OCI-LY3 (cell line): ENCODE data around the gene MAP2K6.

Experiments used
- H2AFZ ChIP-seq: fragments of 200-600, 300-600 bp; shearing (Covaris generic); 2 replicates; pipeline ENCODE4 v1.6.0; 2014; ENCODE audit warnings: antibody characterized with exemption, low read depth, low read length
- H3K27ac ChIP-seq: fragments of 200-600, 300-600 bp; sonication (generic); 2 replicates; pipeline ENCODE4 v1.5.1; 2014; ENCODE audit warnings: mild to moderate bottlenecking, low read length, moderate library complexity, mixed read lengths
- H3K27me3 ChIP-seq: fragments of 200-600, 300-600 bp; sonication (generic); 2 replicates; pipeline ENCODE4 v1.6.1; 2014; ENCODE audit warnings: low read depth, low read length, mixed read lengths
- H3K36me3 ChIP-seq: fragments of 200-600, 300-600 bp; sonication (generic); replicated peaks from 2 replicates; pipeline ENCODE3; 2014; ENCODE audit warnings: low read depth, low read length, mixed read lengths
- H3K4me1 ChIP-seq: fragments of 300-600, 200-600 bp; sonication (generic); 2 replicates; pipeline ENCODE4 v1.6.1; 2014; ENCODE audit warnings: low read length, mixed read lengths
- H3K4me2 ChIP-seq: fragments of 200-600, 300-600 bp; sonication (generic); 2 replicates; pipeline ENCODE4 v1.6.1; 2014; ENCODE audit warnings: low read length, mixed read lengths
- H3K4me3 ChIP-seq: fragments of 300-600, 200-600 bp; sonication (generic); 2 replicates; pipeline ENCODE4 v1.5.1; 2014; ENCODE audit warnings: antibody characterized with exemption, mild to moderate bottlenecking, low read length, moderate library complexity
- H3K79me2 ChIP-seq: fragments of 300-600, 200-600 bp; shearing (Covaris generic); 2 replicates; pipeline ENCODE4 v1.6.1; 2014; ENCODE audit warnings: mild to moderate bottlenecking, low read length, mixed read lengths
- H3K9ac ChIP-seq: fragments of 300-600, 200-600 bp; shearing (Covaris generic); 2 replicates; pipeline ENCODE4 v1.6.0; 2014; ENCODE audit warnings: mild to moderate bottlenecking, low read length, moderate library complexity
- H3K9me3 ChIP-seq: fragments of 200-600, 300-600 bp; shearing (Covaris generic); 2 replicates; pipeline ENCODE4 v1.6.1; 2014; ENCODE audit warnings: low read length, mixed read lengths; ENCODE audit not compliant: insufficient read depth
- H4K20me1 ChIP-seq: fragments of 200-600, 300-600 bp; sonication (generic); 2 replicates; pipeline ENCODE4 v1.6.1; 2016; ENCODE audit warnings: low read length, mixed read lengths; ENCODE audit not compliant: insufficient read depth
- CTCF ChIP-seq: fragments of 200-600, 300-600 bp; sonication (generic); IDR thresholded peaks from 2 replicates; pipeline ENCODE4 v1.5.1; 2014; ENCODE audit warnings: antibody characterized with exemption, low read length, low read depth
- EZH2phosphoT487 ChIP-seq: fragments of 200-600 bp; shearing (Covaris generic); IDR thresholded peaks from 2 replicates; pipeline ENCODE4 v1.6.1; 2018; ENCODE audit warnings: antibody characterized with exemption, mixed run types, low read depth

MAP2K6 gene

DNA sequence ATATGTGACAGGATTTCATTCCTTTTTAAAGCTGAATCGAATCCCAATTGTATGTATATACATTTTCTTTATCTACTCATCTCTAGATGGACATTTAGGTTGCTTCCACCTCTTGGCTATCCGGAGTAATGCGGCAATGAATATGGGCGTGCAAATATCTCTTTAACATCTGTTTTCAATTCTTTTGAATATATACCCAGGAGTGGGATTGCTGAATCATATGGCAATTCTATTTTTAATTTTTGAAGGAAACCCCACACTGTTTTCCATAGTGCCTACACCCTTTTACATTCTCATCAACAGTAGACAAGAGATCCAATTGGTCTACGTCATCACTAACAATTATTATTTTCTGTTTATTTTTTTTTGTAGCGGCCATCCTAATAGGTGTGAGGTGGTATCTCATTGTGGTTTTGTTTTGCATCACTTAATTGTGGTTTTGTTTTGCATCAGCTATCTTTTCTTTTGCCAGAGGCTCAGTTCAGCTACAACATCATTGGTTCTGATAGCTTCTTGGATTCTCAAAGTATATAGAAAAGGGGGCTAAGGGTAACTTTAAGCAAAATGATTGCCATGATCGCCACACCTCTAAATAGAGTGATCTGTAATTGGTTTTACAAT, 25.6 kb upstream of the MAP2K6 start:
- Histone ChIP-seq H3K27me3 (peaks cover 10% of the 10 kb centered on the region), H3K36me3 (no peaks in the 10 kb centered on the region), H3K4me2 (no peak overlapping the region), H3K27ac (no peak overlapping the region), H4K20me1 (no peaks in the 10 kb centered on the region), H2AFZ (no peak overlapping the region), H3K9ac (no peak overlapping the region), H3K79me2 (no peaks in the 10 kb centered on the region), H3K4me1 (no peaks in the 10 kb centered on the region), H3K9me3 (no peaks in the 10 kb centered on the region), H3K4me3 (no peak overlapping the region)
- TF ChIP-seq CTCF, result no peak
- TF ChIP-seq EZH2phosphoT487, result no peak

DNA sequence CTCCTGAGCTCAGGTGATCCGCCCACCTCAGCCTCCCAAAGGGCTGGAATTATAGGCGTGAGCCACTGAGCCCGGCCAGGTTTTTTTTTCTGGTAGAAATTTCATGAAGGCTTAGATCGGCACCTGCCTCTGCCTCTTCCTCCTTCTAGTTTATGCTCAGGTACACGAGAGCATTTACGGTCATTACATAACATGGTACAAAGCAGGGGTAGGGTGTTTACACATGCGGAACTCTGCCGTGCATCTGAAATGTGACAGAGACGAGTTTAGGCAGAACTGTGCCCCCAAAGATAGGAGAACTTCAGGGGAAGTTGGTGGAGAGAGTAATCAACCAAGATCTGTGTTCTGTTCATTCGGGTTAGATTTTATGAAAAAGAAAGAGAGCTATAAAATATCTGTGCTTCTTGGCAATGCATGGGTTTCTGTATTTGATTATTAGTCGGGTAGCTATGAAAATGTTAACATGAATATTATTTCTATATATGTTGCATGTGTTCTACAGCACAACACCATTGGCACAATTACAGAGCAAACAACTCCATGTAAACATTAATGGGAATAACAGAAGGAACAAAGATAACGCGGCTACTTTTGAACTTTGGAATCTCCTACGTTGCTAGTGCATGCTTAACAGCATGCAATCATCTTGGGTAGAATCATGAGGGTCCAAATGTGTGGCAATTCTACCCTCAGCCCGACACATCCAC, 23.5 kb upstream of the MAP2K6 start:
- no peak for TF ChIP-seq EZH2phosphoT487
- no peak for TF ChIP-seq CTCF

DNA sequence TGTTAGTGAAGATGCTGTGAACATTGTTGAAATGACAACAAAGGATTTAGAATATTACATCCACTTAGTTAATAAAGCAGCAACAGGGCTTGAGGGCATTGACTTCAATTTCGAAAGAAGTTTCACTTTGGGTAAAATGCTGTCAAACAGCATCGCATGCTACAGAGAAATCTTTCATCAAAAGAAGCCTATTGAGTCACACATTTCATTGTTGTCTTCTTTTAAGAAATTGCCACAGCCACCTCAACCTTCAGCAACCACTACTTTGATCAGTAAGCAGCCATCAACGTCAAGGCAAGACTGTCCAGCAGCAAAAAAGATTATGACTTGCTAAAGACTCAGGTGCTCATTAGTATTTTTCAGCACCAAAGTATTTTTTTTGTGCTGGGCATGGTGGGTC, 13.2 kb upstream of the MAP2K6 start:
- TF ChIP-seq CTCF (no peak), EZH2phosphoT487 (no peak)
- no peaks in the 10 kb centered on the region for H3K27me3 ChIP-seq
- no peaks in the 10 kb centered on the region for H4K20me1 ChIP-seq
- H3K79me2 ChIP-seq, result no peaks in the 10 kb centered on the region
- no peak overlapping the region for H3K9ac ChIP-seq
- no peaks in the 10 kb centered on the region for H3K4me1 ChIP-seq
- H2AFZ ChIP-seq, result no peak overlapping the region
- H3K27ac ChIP-seq, result no peak overlapping the region
- H3K4me2 ChIP-seq, result no peak overlapping the region
- H3K36me3 ChIP-seq, result no peaks in the 10 kb centered on the region
- no peaks in the 10 kb centered on the region for H3K9me3 ChIP-seq
- H3K4me3 ChIP-seq, result no peak overlapping the region

More for the DNA sequence above, 23.5 kb upstream of the MAP2K6 start:
- Histone ChIP-seq H3K36me3 (no peaks in the 10 kb centered on the region), H3K27me3 (peaks cover 10% of the 10 kb centered on the region), H3K4me1 (no peaks in the 10 kb centered on the region), H3K9me3 (no peaks in the 10 kb centered on the region), H3K9ac (no peak overlapping the region), H3K4me3 (peak overlapping the region; percentile 61), H3K79me2 (no peaks in the 10 kb centered on the region), H3K27ac (no peak overlapping the region), H4K20me1 (no peaks in the 10 kb centered on the region), H2AFZ (peak overlapping the region; percentile 23; the same call in 1 of the 2 replicates), H3K4me2 (peak overlapping the region; percentile 51)

DNA sequence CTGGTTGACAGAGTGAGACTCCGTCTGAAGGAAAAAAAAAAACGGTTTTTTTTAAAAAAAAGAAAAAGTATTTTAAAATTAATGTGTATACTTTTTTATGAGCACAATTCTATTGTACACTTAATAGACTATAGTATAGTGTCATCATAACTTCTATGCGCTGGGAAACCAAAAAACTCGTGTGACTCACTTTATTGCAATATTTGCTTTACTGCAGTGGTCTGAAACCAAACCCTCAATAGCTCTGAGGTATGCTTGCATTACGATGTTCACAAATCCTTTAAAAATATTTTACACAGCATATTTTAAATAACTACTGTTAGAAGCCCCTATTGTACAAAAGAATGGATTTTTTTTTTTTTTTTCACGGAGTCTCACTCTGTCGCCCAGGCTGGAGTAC, 12.4 kb upstream of the MAP2K6 start:
- Histone ChIP-seq H4K20me1 (no peaks in the 10 kb centered on the region), H3K4me1 (no peaks in the 10 kb centered on the region), H3K36me3 (no peaks in the 10 kb centered on the region), H3K79me2 (no peaks in the 10 kb centered on the region), H2AFZ (no peak overlapping the region), H3K9me3 (no peaks in the 10 kb centered on the region), H3K4me2 (no peak overlapping the region), H3K4me3 (no peak overlapping the region), H3K27me3 (no peaks in the 10 kb centered on the region), H3K9ac (no peak overlapping the region), H3K27ac (no peak overlapping the region)
- no peak for TF ChIP-seq CTCF
- no peak for TF ChIP-seq EZH2phosphoT487
